GM23248 (cell line): Measurements from ENCODE around the gene GLOD5.

Source experiments
- EZH2 ChIP-seq: fragments of 200-600 bp; sonication (generic); IDR thresholded peaks from 2 replicates; pipeline ENCODE4 v1.6.1; 2018; ENCODE audit warnings: antibody characterized with exemption, mild to moderate bottlenecking; ENCODE audit not compliant: insufficient read depth, poor library complexity, severe bottlenecking
- EZH2phosphoT487 ChIP-seq: fragments of 200-600 bp; sonication (generic); IDR thresholded peaks from 2 replicates; pipeline ENCODE4 v1.6.1; 2018; ENCODE audit warnings: antibody characterized with exemption, moderate library complexity, mild to moderate bottlenecking, low read depth; ENCODE audit not compliant: insufficient read depth

GRCh38 chrX:48726596-48726995, 35.0 kb upstream of the GLOD5 start:
- TF ChIP-seq EZH2 = no peak
- TF ChIP-seq EZH2phosphoT487 = no peak
